NCI-H146 treated with DMSO at 0.1 percent for 48 hours (cell line): Measurements from ENCODE around the gene KIN.
A peak's percentile ranks its signal among the peaks of the same experiment; 100 is the strongest.

ENCODE experiments used
- DNase-seq: peaks from one replicate; lab custom pipeline; 2025; ENCODE audit not compliant: unreplicated experiment; lab: John Stamatoyannopoulos, UW

Gene KIN, protein sequence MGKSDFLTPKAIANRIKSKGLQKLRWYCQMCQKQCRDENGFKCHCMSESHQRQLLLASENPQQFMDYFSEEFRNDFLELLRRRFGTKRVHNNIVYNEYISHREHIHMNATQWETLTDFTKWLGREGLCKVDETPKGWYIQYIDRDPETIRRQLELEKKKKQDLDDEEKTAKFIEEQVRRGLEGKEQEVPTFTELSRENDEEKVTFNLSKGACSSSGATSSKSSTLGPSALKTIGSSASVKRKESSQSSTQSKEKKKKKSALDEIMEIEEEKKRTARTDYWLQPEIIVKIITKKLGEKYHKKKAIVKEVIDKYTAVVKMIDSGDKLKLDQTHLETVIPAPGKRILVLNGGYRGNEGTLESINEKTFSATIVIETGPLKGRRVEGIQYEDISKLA

DNA sequence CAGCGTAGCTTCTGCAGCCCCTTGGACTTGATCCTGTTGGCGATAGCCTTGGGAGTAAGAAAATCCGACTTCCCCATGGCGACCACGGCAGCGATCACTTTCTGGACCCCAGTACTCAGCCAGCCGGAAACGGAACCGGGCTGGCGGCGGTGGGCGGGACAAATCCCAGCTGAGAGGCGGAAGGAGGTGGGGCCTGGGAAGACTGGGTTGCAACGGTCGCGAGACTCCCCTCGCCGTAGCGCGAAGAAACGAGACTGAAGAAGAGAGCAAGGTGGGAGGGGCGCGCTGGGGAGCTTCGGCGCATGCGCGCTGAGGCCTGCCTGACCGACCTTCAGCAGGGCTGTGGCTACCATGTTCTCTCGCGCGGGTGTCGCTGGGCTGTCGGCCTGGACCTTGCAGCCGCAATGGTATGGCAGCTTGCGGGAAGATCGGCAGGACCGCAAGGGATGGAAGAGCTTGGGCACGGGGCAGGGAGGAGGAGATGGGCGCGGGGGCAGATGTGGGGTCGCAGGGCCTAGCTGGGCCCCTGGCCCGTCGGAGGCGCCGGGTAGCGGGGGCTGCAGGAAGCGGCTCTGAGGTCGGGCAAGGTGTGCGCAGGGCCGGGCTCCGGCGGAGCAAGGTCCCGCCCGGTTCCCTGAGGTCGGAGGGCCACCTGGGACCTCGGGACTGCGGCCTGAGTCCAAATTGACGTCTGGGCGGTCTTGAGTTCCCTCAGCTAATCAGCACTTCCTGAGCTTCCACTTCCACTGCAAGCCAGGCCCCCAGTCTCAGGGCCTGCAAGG lies at the start of gene KIN, which contains the start of gene ATP5F1C:
KIN (minus strand) TSS at position 137 of the 782 bp plus-strand sequence; CDS start at position 77, 60 bp downstream.
ATP5F1C (plus strand) TSS at position 321 of the 782 bp plus-strand sequence; CDS start at position 352, 31 bp downstream.
- DNase-seq = peak; percentile 99

DNA sequence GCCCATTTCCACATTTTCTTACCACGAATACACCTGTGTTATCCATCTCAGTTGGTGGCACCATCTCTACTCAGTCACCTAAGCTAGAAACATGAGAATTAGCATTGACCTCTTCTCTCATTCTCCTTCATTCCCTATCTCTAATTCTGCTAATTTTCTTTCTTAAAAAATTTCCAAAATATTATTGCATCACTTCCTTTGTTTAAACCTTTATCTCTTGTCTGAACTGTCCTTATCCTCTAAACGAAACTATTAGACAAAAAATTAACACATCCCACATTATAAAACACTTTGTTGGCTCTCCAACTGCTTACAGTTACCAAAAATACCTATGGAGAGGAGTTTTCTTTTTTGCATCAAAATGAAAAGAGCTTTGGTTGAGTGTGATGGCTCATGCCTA lies 48.8 kb upstream of the KIN start:
- DNase-seq = no peak

DNA sequence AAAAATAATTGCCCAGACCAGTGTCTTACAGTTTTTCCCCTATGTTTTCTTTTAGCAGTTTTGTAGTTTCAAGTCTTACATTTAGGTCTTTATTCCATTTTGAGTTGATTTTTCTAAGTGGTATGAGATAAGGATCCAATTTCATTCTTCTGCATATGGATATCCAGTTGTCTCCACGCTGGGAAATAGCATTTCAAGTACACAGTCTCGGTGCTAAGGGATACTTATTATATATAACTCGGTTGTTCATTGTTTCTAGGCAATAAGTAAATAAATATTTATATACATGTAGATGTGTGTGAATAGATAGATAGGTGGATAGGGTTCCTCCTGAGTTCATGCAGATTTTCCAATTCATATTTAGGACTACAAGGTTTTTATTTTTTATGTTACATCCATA lies 46.5 kb upstream of the KIN start:
- DNase-seq = no peak

DNA sequence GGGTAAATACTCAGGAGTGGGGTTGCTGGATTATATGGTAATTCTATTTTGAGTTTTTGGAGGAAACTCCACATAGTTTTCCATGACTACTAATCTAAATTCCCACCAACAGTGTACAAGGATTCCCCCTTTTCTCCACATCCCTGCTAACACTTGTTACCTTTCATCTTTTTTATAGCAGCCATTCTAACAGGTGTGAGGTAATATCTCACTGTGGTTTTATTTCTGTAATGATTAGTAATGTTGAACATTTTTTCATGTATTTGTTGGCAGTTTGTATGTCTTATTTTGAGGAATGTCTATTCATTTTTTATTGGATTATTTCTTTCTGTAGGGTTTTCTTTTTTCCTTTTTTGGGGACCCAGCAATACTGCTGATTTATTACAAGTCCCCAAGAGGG lies 45.4 kb upstream of the KIN start:
- DNase-seq = no peak

DNA sequence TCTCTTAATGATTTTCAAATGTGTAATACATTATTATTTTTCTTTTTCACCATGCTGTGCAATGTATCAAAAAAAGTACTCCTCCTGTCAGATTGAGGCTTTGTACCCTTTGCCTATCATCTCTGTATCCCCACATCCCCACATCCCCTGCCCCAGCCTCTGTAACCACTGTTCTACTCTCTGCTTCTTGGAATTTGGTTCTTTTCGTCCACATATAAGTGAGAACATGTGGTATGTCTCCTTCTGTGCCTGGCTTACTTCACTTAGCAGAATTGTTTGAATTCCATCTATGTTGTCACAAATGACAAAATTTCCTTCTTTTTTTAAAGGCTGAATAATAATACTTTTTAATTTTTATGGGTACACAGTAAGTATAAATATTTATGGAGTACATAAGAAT lies 44.3 kb upstream of the KIN start:
- DNase-seq = no peak

DNA sequence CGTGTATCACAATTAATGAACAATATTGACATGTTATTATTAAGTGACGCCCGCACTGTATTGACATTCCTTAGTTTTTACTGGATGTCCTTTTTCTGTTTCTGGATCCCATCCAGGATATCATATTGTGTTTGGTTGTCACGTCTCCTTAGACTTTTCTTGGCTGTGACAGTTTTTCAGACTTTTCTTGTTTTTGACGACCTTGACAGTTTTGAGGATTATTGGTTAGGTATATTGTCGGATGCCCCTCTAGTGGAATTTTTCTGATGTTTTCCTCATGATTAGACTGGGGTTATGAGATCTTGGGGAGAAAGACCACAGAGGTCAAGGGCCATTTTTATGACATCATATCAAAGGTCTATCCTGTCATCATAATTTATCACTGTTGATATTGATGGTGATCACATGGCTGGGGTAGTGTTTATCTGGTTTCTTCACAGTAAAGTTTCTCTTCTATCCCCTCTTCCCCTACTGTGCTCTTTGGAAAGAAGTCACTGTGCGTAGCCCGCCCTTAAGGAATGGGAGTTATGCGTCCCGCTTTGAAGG lies 41.6 kb upstream of the KIN start:
- no peak for DNase-seq

DNA sequence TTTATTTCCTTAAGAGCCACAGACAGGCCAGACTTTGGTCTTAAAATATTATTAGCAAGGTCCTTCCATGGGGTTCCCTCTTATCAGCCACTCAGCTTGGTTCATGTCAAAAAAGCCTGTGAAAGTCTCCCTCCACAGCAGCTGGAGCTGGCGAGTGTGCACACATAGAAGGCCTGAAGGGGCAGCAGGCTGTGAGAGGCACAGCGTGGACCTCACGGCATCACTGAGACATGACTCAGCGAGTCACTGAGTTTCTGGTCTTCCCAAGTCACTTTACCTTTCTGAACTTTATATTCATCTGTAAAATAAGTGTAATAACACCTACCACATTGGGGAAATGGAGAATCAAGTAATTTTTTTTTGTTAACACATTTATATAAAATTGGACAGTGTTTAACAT lies 39.2 kb upstream of the KIN start:
- DNase-seq = no peak

DNA sequence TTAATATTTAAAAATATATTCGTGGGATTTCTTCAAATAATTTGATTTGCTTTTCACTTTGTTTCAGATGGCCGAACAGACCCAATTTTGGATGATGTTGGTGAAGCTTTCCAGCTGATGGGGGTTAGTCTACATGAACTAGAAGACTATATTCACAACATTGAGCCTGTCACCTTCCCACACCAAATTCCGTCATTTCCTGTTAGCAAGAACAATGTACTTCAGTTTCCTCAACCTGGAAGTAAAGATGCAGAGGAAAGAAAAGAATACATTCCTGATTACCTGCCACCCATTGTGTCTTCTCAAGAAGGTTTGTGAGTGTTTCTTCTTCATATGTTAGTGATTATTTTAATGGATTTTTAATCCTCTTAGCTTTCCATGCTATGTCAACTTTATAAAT lies 36.5 kb upstream of the KIN start:
- no peak for DNase-seq

DNA sequence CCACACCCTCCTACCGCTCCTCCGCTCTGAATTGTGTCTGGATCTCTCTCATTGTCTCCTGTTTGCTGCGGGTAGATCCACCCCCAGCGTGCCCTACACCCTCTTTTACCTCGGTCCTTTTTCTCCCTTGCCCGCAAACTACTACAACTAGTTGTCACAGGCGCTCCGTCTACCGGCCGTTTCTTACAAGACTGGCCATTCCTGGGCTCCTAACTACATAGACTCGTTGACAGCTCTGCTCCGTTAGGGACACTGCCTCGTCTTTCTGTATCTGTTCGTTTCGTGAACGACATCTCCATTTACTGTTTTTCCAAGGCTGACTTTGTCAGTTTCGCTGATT lies 31.3 kb upstream of the KIN start:
- DNase-seq = peak; percentile 38

DNA sequence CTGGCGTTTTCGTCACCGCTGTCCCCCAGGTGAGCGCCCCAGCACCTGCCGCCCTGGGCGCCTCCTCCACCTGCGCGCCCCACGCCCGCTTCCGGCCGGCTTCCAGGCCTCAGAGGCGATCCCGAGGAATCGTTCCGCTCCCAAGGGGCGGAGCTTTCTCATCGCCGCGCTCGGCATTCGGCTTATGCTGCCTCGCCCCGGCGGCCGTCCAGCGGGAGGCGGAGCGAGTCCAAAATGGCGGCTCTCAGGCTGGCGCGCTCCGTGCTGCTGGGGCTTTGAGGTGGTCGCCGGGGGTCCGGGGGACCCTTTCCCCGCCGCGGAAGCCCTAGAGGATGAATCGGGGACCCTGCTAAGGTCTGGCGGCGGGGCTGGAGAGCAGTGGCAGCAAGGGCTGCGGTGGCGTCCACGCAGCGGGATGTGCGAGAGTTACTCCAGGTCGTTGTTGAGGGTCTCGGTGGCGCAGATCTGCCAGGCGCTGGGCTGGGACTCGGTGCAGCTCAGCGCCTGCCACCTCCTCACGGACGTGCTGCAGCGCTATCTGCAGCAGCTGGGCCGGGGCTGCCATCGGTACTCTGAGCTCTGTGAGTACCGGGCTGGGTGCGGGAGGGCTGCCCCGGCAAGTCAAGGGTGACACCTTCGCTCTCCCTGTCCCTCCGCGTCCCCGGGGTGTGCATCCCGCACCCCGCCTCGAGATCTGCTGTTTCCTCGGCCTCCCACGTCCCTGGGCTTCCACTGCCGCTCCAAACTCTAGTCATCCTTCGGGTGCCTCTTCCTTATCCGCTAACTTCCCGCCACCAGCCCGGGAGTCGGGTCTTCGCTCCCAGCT lies 30.7 kb upstream of the KIN start, which contains the start of gene TAF3:
TAF3 (plus strand) TSS at position 211 of the 826 bp plus-strand sequence; CDS start at position 416, 205 bp downstream.
- DNase-seq = peak; percentile 91

DNA sequence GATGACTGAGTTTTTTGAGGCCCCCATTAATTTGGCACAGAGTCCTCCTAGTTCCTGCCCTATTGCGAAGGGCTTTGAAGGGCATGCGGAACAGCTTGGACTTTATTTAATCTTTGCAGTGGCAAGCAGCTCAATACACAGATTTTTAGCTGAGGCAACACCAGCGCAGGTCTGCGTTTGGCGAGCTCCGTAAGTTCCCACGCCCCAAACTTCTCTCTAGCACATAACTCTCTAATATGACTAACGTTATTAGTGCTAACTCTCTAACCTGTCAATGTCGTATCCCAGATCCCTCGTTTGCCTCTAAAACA lies 30.1 kb upstream of the KIN start:
- no peak for DNase-seq

DNA sequence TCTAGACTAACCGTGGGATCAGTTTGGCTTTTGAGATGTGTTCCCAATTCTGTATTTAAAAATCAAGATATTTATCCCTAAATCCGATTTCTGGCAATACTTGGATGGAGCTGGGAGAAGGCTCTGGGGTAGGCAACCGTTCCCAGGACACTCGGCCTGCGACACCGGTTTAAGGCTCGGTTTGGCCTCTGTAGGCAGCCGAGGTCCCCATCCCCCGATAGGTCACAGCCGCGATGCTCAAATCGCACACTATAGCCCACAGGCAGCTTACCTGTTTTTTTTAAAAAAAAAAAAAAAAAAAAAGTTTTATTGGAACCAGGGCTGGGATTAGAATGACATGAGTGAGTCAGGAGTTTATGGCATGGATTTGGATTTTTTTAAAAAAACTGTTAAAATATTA lies 29.8 kb upstream of the KIN start:
- no peak for DNase-seq

DNA sequence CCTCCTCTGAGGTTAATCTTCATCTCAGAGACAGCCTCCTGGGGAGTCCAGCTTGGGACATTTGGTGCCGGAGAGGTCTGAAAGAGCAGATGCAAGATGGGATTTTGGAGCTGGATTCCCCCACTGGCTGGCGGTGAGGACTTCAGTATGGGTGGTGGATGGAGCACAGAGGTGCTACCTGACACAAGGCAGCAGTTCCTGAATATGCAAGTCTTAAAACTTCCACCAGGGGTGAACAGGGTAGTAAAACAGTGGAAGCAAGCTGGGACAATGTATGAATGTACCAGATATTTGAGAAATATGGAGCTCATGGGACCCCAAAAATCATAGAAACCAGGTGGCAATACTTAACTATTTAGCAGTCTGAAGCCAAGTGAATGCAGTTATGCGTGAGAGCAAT lies 25.7 kb upstream of the KIN start:
- no peak for DNase-seq

DNA sequence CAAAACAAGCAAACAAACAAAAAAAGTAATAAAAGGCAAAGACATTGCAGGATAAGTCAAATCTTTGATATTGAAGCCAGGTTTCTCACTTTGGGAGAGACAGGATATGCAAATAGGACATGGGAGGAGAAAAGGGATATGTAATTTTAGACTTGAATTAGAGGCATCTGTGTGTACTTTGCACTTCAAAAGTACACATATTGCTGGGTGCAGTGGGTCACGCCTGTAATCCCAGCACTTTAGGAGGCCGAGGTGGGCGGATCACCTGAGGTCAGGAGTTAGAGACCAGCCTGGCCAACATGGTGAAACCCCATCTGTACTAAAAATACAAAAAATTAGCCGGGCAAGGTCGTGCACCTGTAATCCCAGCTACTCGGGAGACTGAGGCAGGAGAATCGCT lies 23.9 kb upstream of the KIN start:
- peak; percentile 44 for DNase-seq

DNA sequence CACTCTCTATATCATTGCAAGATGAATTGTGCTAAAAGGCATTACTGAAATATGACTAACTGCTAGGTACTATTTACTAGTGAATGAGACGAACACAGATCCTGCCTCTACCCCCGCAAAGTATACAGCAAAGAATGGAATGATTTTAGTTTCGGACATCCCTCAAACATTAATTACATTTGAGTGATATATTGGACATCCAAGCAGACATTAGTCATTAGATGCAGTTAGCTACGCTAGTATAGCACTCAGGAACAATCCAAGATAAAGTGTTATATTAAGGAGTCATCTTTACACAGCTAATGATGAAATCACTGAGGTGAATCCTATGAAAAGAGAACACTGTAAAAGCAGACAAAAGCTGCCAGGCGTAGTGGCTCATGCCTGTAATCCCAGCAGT lies 23.2 kb upstream of the KIN start:
- DNase-seq = no peak

DNA sequence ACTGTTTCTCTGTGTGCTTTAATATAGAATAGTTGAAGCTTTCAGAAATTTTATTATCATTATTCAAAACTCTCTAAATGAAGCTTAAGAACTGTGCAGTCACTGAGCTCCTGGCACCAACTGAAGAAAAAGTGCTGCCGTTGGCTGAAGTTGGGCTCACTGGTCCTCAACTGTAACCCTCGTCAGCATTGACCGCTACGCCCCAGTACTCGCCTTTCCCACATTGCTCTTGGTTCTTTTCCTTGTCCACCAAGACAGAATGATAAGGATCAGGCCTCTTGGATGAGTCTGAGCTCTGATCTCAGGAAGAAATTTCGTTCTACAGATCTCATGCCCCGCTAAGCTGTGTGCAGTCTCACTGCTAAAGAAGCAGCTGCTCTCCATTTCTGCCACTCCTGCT lies 22.6 kb upstream of the KIN start:
- DNase-seq = no peak

DNA sequence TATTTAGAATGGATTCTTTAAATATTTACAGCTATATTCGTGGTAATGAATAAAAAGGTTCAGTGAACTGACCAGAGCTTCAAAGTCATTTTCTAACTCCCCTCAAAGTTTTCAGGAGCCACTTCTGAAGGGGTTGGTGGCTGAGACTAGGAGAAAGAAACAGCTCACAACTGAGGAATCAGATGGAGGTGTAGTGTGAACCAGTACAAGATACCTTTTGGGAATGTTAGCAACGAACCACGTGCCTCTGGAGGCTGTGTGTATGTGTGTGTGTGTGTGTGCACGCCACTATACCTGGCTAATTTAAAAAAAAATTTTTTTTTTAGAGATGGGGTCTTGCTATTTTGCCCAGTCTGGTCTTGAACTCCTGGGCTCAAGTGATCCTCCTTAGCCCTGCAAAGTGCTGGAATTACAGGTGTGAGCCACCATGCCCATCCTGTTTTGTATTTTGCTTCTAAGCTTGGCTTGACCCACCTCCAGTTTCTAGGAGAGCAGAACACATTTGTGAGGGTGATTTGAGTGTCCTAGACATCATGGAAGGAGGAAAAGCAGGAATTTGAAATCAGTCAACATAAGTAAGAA lies 21.0 kb upstream of the KIN start:
- DNase-seq = no peak

DNA sequence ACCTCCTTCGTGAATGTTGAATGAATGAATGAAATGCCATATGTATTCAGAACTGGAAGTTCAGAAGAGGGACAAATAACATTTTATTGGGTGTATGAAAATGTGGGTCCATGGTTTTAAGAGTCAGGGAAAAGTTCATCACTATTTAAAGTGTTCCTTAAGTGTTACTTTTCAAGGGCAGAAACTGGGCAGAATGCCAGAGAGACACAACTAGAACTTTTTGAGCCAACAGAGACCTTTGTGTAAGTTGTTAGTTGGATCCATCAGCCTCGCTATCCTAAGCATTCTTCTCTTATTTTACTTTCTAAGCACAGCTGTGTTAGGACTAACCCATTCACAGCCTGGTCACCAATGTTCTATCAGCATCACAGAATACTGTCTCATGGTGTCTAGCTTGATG lies 16.9 kb upstream of the KIN start:
- no peak for DNase-seq

DNA sequence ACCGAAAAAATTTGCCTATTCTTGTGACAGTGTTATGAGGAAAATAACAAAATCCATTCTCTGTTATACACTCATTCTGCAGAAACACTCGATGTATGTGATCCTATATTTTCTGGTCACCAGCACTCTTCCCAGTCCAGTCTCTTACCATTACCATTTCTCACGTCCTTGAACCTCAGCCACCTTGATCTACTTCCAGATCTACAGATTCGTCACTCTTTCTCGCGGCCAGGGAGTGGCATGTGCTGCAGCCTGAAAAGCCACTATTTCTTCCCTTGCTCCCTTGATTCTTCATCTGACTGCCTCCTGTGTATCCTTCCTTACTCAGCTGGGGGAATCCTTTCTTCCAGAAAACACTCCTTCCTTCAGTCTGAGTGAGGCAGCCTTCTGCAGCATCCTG lies 16.4 kb upstream of the KIN start:
- no peak for DNase-seq

DNA sequence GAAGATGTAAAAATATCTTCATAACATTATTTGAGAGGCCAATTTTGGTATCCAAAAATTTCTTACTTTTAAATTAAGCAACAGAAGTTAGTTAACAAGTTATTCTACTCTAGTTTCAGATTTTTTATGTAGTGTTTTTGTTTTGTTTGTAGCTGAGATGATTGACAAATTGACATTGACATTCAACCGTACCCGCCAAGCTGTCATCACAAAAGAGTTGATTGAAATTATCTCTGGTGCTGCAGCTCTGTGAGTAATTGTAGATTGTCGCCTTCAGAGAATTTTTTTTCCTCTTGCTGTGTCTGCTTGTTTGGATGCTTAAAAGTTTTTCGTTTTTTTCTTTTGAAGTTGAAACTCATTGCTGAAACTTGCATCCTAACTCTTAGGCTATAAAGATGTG lies 14.8 kb upstream of the KIN start:
- DNase-seq = no peak

DNA sequence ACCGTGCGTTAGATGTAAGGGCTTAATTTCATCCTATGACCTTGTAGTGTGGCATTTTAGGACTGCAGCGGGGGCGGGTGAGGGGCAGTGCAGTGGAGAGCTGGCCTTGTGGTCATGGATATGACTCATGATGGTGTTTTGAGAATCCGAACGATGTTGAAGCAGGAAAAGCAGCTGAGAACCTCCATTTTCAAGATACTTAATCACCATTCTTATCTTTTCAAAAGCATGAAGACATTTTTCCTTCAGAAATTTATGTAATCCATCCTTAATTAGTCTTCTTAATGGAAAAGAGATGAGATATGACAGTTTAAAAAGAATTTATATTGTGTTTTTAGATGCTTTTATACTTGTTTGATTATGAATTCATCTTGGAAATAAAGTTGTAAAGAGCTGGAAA lies 9.8 kb upstream of the KIN start:
- DNase-seq = no peak
